H1 (cell line): ENCODE results near the gene RNASE7. TPM values are rescaled to one million over a fixed set of nuclear protein-coding genes. Genes with fewer than 3 reads are reported as not detected.

Experiments used
- CHD1 ChIP-seq: IDR thresholded peaks from 2 replicates; pipeline ENCODE4 v1.6.1; 2012; ENCODE audit warnings: low read depth, low read length, improper control_type of control experiment
- EP300 ChIP-seq, 2 experiments: IDR thresholded peaks; 1 replicate in 1 of 2; 2 replicates in 1 of 2; pipeline ENCODE4 v1.6.1; 2011 to 2012; ENCODE audit warnings: low read depth in 2 of 2, low read length in 2 of 2, mild to moderate bottlenecking in 2 of 2, borderline replicate concordance in 1 of 2, inconsistent platforms in 1 of 2, moderate library complexity in 1 of 2
- HDAC2 ChIP-seq, 2 experiments: fragments of 300-600 bp in 1 of 2; sonication (generic) in 1 of 2; IDR thresholded peaks; 2 replicates each; pipeline ENCODE4 v1.6.1; 2011 to 2012; ENCODE audit warnings: low read depth in 2 of 2, low read length in 2 of 2, mild to moderate bottlenecking in 2 of 2, moderate library complexity in 2 of 2, borderline replicate concordance in 1 of 2, inconsistent platforms in 1 of 2
- PHF8 ChIP-seq: fragments of 200-600 bp; sonication (generic); conservative IDR thresholded peaks from 2 replicates; pipeline ENCODE4 v1.7.1; 2012; ENCODE audit warnings: low read depth, mild to moderate bottlenecking, inconsistent platforms, low read length, moderate library complexity
- RBBP5 ChIP-seq: IDR thresholded peaks from 2 replicates; pipeline ENCODE4 v1.7.1; 2012; ENCODE audit warnings: low read depth, mild to moderate bottlenecking, inconsistent platforms, low read length, moderate library complexity, borderline replicate concordance
- polyA plus RNA-seq, 7 experiments: library from polyadenylated mRNA; depleted of rRNA in 3 of 7; stranded (reverse) in 5 of 7; unstranded in 2 of 7; fragments of >200 nt in 5 of 7; fragments of 200-250 nt in 2 of 7; gene quantifications; 1 replicate in 5 of 7; 2 replicates in 1 of 7; 4 replicates in 1 of 7; pipeline versions ENCODE4 v1.2.1 to v1.2.3, GENCODE V29; 2011 to 2013; ENCODE audit warnings: missing spikeins in 2 of 7, mixed read lengths in 2 of 7
- total RNA-seq: library from RNA; stranded (reverse); fragmentation: NEBNext Ultra II Directional; extraction: Animal tissue kit (Norgen Biotek cat#: 25700); gene quantifications from 2 replicates; pipeline ENCODE4 v1.2.1, GENCODE V29; 2021

Gene RNASE7
- total and polyA plus RNA-seq, 2 of the 8 experiments (the other 6 are each of a cell fraction or from before 2014, with no cell fraction given): not detected

- TF ChIP-seq PHF8 (no peak), EP300 (IDR thresholded peaks at IDR 0.05; ENCODE audit: borderline replicate concordance in 1 of 2, low read depth in 2 of 2, low read length in 2 of 2) (no peak), HDAC2 (IDR thresholded peaks at IDR 0.05; ENCODE audit: borderline replicate concordance in 1 of 2, low read depth in 2 of 2, low read length in 2 of 2) (0 out of 4 replicates have a peak, but pooled peaks of 1 of the 2 experiments have one; percentile 31), CHD1 (no peak), RBBP5 (no peak)
Observed at GRCh38 chr14:21070610-21071224, 28.6 kb downstream of the RNASE7 start (continued).
